Measurements from ENCODE around the gene ZFAND5. TPM values are rescaled to one million over a fixed set of nuclear protein-coding genes. Genes with fewer than 3 reads are reported as not detected.

The ZFAND5 gene
- total RNA-seq, 1 experiment from 2014 or later: 84.1 TPM

- H3K9me3 ChIP-seq (ENCODE audit: low read length): no peaks in the 10 kb centered on the region
- no peaks in the 10 kb centered on the region for H3K9me2 ChIP-seq (replicated peaks; ENCODE audit: low read length)
- no peaks in the 10 kb centered on the region for H3F3A ChIP-seq (ENCODE audit: low read length, unreplicated experiment)
- no peaks in the 10 kb centered on the region for H3K4me1 ChIP-seq (ENCODE audit: insufficient read depth, low read length)
- no peaks in the 10 kb centered on the region for H3K79me2 ChIP-seq (ENCODE audit: low read length)
- DNase-seq: no peak
- no peak overlapping the region for H3K27ac ChIP-seq (ENCODE audit: low read length)
- H3K4me3 ChIP-seq (ENCODE audit: low read length): no peak overlapping the region
- H4K20me1 ChIP-seq (ENCODE audit: low read length): no peaks in the 10 kb centered on the region
- no peak overlapping the region for H2AFZ ChIP-seq (ENCODE audit: low read length)
- ATAC-seq: no peak
- H3K9ac ChIP-seq (ENCODE audit: low read length): no peak overlapping the region
- TF ChIP-seq EZH2 (IDR thresholded peaks at IDR 0.05; ENCODE audit: low read length, unreplicated experiment): no peak
- intact Hi-C loops (cut with micrococcal nuclease): no loop called here
- ChIA-PET CTCF (no interaction called here), POLR2A (ENCODE audit: unreplicated experiment) (no interaction called here)
- H3K4me2 ChIP-seq (ENCODE audit: low read length): no peak overlapping the region
- no TSS peak for BruUV-seq (replicated peaks)
- no peaks in the 10 kb centered on the region for H3K36me3 ChIP-seq (ENCODE audit: low read depth, low read length)
- no peaks in the 10 kb centered on the region for H3K27me3 ChIP-seq (ENCODE audit: low read length)
These were observed 21.2 kb upstream of the ZFAND5 start for GRCh38 chr9:72386186-72386585.

- no peak for ATAC-seq
- CTCF ChIA-PET: interaction anchor here (0.6 kb wide), 1 partner anchor 105 kb away, joined by 3 read pairs; no protein-coding TSS in a partner anchor
These were observed 19.9 kb upstream of the ZFAND5 start for GRCh38 chr9:72384710-72385485.

GRCh38 chr9:72383978-72384709 lies 19.1 kb upstream of the ZFAND5 start:
- no peak overlapping the region for H3K4me3 ChIP-seq (ENCODE audit: low read length)
- no peaks in the 10 kb centered on the region for H3F3A ChIP-seq (ENCODE audit: low read length, unreplicated experiment)
- no peak overlapping the region for H3K27ac ChIP-seq (ENCODE audit: low read length)
- no TSS peak for BruUV-seq (replicated peaks)
- no peaks in the 10 kb centered on the region for H3K27me3 ChIP-seq (ENCODE audit: low read length)
- ATAC-seq (no peak), DNase-seq (peak; percentile 26)
- no peaks in the 10 kb centered on the region for H3K9me3 ChIP-seq (ENCODE audit: low read length)
- intact Hi-C loops (cut with micrococcal nuclease): no loop called here
- TF ChIP-seq EZH2 (IDR thresholded peaks at IDR 0.05; ENCODE audit: low read length, unreplicated experiment): no peak
- TF ChIP-seq, protein P1, sequence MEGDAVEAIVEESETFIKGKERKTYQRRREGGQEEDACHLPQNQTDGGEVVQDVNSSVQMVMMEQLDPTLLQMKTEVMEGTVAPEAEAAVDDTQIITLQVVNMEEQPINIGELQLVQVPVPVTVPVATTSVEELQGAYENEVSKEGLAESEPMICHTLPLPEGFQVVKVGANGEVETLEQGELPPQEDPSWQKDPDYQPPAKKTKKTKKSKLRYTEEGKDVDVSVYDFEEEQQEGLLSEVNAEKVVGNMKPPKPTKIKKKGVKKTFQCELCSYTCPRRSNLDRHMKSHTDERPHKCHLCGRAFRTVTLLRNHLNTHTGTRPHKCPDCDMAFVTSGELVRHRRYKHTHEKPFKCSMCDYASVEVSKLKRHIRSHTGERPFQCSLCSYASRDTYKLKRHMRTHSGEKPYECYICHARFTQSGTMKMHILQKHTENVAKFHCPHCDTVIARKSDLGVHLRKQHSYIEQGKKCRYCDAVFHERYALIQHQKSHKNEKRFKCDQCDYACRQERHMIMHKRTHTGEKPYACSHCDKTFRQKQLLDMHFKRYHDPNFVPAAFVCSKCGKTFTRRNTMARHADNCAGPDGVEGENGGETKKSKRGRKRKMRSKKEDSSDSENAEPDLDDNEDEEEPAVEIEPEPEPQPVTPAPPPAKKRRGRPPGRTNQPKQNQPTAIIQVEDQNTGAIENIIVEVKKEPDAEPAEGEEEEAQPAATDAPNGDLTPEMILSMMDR (conservative IDR thresholded peaks at IDR 0.05; ENCODE audit: low read depth, low read length): no peak
- TF ChIP-seq EZH2phosphoT487 (IDR thresholded peaks at IDR 0.05; ENCODE audit: borderline replicate concordance, low read length): no peak
- no peak overlapping the region for H3K9ac ChIP-seq (ENCODE audit: low read length)
- no peaks in the 10 kb centered on the region for H3K4me1 ChIP-seq (ENCODE audit: insufficient read depth, low read length)
- H2AFZ ChIP-seq (ENCODE audit: low read length): no peak overlapping the region
- H3K4me2 ChIP-seq (ENCODE audit: low read length): no peak overlapping the region
- no peaks in the 10 kb centered on the region for H3K79me2 ChIP-seq (ENCODE audit: low read length)
- ChIA-PET CTCF (interaction anchor here (0.6 kb wide), 2 partner anchors 105 to 204 kb away, joined by 3 to 5 read pairs; no protein-coding TSS in a partner anchor), POLR2A (ENCODE audit: unreplicated experiment) (no interaction called here)
- no peaks in the 10 kb centered on the region for H4K20me1 ChIP-seq (ENCODE audit: low read length)
- H3K36me3 ChIP-seq (ENCODE audit: low read depth, low read length): no peaks in the 10 kb centered on the region
- no peaks in the 10 kb centered on the region for H3K9me2 ChIP-seq (replicated peaks; ENCODE audit: low read length)

More at GRCh38 chr9:72384710-72385485, 19.9 kb upstream of the ZFAND5 start:
- H2AFZ ChIP-seq (ENCODE audit: low read length): no peak overlapping the region
- no peak overlapping the region for H3K4me3 ChIP-seq (ENCODE audit: low read length)
- no peak for TF ChIP-seq EZH2phosphoT487 (IDR thresholded peaks at IDR 0.05; ENCODE audit: borderline replicate concordance, low read length)
- no peak for TF ChIP-seq EZH2 (IDR thresholded peaks at IDR 0.05; ENCODE audit: low read length, unreplicated experiment)
- TF ChIP-seq, protein P1 (conservative IDR thresholded peaks at IDR 0.05; ENCODE audit: low read depth, low read length): no peak
- BruUV-seq (replicated peaks): no TSS peak
- no peaks in the 10 kb centered on the region for H4K20me1 ChIP-seq (ENCODE audit: low read length)
- H3K4me2 ChIP-seq (ENCODE audit: low read length): no peak overlapping the region
- H3K9ac ChIP-seq (ENCODE audit: low read length): no peak overlapping the region
- H3F3A ChIP-seq (ENCODE audit: low read length, unreplicated experiment): no peaks in the 10 kb centered on the region
- H3K4me1 ChIP-seq (ENCODE audit: insufficient read depth, low read length): no peaks in the 10 kb centered on the region
- H3K36me3 ChIP-seq (ENCODE audit: low read depth, low read length): no peaks in the 10 kb centered on the region
- H3K27me3 ChIP-seq (ENCODE audit: low read length): no peaks in the 10 kb centered on the region
- no peaks in the 10 kb centered on the region for H3K9me2 ChIP-seq (replicated peaks; ENCODE audit: low read length)
- H3K79me2 ChIP-seq (ENCODE audit: low read length): no peaks in the 10 kb centered on the region
- no peaks in the 10 kb centered on the region for H3K9me3 ChIP-seq (ENCODE audit: low read length)
- H3K27ac ChIP-seq (ENCODE audit: low read length): no peak overlapping the region
- POLR2A ChIA-PET (ENCODE audit: unreplicated experiment): no interaction called here
- intact Hi-C loops (cut with micrococcal nuclease): no loop called here
- DNase-seq: no peak

Data from PC-3 (cell line).